Activated T-cell treated with anti-CD3 and anti-CD28 coated beads for 4 hours (primary cell): ENCODE data around the gene ANKRD52.
"Not testable (repeated sequence)": the region's sequence is repeated elsewhere in the genome, so short reads cannot be mapped to it uniquely, and the experiment has no call there.

ENCODE experiments used
- DNase-seq: peaks from one replicate; pipeline ENCODE4 v3.0.0-alpha.2; 2020

The ANKRD52 gene

GRCh38 chr12:56258068-56258819, at the start of gene ANKRD52:
TSS of gene ANKRD52 (minus strand) at chr12:56258384. CDS start at chr12:56258269, 115 bp downstream.
- peak; percentile 64 for DNase-seq

DNA sequence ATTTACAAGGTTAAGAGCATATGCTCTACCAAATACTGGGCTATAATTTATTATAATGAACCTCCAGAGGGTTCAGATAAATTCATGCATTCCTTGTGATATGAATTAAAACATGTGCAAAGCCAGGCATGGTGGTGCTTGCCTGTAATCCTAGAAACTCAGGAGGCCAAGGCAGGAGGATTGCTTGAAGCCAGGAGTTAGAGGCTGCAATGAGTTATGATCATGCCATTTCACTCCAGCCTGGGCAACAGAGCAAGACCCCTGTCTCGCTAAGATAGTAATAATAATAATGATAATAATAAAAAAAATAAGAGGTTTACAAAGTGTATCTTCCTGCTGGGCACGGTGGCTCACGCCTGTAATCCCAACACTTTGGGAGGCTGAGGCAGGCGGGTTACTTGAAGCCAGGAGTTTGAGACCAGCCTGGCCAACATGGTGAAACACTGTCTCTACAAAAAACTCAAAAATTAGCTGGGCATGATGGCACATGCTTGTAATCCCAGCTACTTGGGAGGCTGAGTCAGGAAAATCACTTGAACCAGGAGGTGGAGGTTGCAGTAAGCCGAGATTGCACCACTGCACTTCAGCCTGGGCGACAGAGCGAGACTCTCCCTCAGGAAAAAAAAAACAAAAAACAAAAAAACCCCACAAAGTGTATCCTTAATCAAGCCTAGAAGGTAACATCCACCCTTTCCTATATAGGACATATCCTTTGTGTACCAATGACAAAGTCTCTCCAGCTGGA, 49.2 kb upstream of the ANKRD52 start:
- DNase-seq: no peak

GRCh38 chr12:56304872-56305590, 46.8 kb upstream of the ANKRD52 start:
- no peak for DNase-seq

DNA sequence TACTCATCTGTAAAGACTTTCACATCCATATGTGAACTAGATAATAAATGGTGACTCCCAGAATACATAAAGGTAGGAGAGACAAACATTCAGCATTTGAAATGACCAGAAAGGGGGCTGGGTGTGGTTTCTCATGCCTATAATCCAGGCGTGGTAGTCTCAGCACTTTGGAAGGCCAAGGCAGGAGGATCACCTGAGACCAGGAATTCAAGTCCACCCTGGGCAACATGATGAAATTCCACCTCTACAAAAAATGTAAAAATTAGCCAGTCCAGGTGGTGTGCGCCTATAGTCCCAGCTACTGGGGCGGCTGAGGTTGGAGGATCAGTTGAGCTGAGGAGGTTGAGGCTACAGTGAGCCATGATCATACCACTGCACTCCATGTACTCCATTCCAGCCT, 46.1 kb upstream of the ANKRD52 start:
- DNase-seq: no peak

- DNase-seq: no peak
Observed at GRCh38 chr12:56300644-56301464, 42.7 kb upstream of the ANKRD52 start.

DNA sequence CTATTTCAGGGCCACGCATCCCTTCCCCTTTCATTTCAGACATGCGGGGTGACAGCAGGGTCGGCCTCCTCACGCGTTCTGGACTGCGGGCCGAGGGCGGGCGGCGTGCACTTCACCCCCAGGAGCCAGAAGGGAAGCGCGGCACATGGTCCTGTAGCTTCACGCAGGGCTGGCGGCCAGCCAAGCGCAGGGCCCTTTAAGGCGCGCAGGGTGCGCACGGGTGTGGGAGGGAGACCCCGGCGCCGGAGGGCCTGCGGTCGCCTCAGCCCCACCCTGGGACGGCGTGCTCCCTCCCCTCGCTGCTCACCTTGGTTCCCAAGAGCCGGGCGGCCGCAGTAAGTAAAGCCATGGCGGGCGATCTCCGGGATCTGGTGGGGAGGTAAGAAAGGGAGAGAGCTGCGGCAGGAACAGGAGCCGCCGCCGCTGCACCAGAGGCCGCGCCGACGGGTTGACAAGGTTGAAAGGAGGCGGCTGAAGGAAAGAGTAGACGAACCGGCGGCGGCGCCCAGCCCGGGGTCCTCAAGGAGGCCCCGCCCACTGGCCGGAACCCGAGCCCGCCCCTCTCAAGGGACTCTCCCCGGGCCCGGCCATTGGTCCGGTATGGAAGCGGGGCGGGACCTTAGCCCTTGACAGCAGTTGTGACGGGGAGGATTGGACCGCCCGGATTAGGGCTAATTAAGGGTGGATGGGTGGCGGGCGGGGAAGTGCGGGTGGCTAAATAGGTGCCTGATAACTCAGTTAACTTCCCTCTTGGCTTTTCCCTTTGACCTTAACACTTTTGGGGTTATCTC, 41.9 kb upstream of the ANKRD52 start, which contains the start of gene CS:
TSS of gene CS (minus strand) at position 478 of the 791 bp plus-strand sequence. CDS start at position 349, 129 bp downstream.
- DNase-seq: peak; percentile 97

GRCh38 chr12:56299308-56299852, 41.2 kb upstream of the ANKRD52 start:
- DNase-seq: peak; percentile 2

DNA sequence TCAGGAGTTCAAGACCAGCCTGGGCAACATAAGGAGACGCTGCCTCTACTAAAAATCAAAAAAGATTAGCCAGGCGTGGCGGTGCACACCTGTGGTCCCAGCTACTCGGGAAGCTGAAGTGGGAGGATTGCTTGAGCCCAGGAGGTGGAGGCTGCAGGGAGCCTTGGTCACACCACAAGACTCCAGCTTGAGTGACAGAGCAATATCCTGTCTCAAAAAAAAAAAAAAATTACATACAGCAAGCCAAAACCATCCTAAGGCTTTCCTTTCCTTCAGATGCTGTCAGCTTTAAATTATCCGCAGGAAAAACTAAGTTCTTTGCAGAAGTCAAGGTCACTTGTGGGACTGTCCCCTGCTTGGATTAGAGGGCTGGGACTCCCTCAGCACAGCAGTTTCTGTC, 40.6 kb upstream of the ANKRD52 start:
- no peak for DNase-seq

GRCh38 chr12:56297400-56297799, 39.2 kb upstream of the ANKRD52 start:
- no peak for DNase-seq

GRCh38 chr12:56296295-56296694, 38.1 kb upstream of the ANKRD52 start:
- no peak for DNase-seq

- DNase-seq: no peak
Observed at GRCh38 chr12:56293795-56294194, 35.6 kb upstream of the ANKRD52 start.

DNA sequence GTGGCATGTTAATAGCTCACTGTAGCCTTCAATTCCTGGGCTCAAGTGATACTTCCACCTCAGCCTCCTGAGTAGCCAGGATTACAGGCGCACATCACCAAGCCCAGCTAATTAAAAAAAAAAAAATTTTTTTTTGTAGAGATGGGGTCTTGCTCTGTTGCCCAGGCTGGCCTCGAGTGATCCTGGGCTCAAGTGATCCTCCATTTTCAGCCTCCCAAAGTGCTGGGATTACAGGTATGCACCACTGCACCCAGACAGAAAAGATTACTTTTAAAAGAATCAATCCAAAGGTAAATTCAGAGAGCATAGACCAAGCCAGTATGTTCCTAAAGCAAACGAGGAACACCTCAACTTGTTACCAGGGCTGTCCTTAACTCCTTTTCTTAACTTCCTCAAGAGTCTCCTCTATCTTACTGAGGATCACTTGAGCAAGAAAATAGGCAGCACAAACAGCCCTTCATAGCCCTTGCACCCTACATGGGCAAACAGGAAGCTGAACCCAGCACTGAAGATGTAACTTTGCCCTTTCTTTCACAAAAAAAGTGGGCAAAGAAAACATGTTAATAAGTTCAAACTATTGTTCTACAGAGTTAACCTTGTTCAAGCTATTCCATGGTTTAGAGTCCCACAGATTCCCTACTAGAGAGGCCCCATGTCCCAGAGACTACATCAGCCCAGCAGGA, 30.7 kb upstream of the ANKRD52 start:
- no peak for DNase-seq

- no peak for DNase-seq
Observed at GRCh38 chr12:56286044-56286830, 28.1 kb upstream of the ANKRD52 start.

DNA sequence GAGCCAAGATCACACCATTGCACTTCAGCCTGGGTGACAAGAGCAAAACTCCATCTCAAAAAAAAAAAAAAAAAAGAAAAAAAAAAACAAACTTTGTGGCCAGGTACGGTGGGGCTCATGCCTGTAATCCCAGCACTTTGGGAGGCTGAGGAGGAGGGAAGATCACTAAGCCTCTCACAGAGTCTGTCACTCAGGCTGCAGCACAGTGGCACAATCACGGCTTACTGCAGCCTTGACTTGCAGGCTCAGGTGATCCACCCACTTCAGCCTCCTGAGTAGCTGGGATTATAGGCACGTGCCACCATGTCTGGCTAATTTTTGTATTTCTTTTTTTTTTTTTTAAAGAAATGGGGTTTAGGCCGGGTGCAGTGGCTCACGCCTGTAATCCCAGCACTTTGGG, 26.1 kb upstream of the ANKRD52 start:
- DNase-seq: not testable (repeated sequence)

DNA sequence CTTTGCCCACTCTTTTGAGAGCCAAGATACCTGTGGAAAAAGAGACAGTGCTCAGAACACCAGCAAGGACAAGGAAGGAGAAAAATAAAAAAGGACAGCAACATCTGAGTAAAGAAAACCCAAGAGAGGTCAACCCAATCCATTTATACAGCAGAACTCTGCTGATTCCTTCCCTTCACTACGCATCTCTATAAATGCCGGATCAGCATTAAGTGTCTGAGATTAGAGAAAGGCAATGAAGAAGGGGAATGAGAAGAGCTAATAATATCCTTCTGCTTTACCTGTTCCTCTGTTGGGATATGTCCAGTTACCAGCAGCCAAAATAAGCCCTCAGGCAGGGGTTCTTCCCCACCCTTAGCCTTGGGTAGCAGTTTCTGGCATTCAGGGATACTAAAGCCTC, 24.4 kb upstream of the ANKRD52 start:
- DNase-seq: no peak

GRCh38 chr12:56282030-56282429, 23.8 kb upstream of the ANKRD52 start:
- DNase-seq: no peak

DNA sequence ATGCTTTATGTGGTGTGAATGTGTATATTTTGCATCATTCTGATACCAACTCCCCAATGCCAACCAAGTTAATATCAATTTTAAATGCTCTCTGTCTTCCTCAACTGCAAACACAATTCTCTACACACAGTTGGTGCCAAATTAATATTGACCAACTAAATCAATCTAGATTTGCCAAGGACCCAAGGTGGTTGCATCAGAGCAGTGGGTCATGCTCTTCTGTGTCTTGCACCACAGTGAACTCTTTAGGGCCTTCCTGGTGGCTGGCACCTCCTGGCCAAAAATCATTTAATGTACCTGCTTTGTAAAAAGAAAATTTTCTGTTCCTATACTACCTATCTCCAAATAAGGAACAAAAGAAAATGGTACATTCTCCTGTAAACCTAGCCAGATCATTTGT, 22.7 kb upstream of the ANKRD52 start:
- no peak for DNase-seq

DNA sequence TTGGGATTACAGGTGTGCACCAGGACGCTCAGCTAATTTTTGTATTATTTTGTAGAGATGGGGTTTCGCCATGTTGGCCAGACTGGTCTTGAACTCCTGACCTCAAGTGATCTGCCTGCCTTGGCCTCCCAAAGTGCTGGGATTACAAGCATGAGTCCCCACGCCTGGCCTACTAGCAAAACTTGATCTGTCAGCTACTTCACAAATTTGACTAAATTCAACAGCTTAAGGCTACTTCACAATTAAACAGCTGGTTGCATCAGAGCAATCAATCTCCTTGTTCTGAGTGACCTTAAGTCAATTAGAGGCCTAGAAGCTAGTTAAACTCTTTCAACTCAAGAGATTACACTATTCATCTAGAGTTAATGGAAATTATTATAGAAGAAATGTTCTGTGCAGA, 20.7 kb upstream of the ANKRD52 start:
- no peak for DNase-seq

- no peak for DNase-seq
Observed at GRCh38 chr12:56274299-56274698, 16.1 kb upstream of the ANKRD52 start.

DNA sequence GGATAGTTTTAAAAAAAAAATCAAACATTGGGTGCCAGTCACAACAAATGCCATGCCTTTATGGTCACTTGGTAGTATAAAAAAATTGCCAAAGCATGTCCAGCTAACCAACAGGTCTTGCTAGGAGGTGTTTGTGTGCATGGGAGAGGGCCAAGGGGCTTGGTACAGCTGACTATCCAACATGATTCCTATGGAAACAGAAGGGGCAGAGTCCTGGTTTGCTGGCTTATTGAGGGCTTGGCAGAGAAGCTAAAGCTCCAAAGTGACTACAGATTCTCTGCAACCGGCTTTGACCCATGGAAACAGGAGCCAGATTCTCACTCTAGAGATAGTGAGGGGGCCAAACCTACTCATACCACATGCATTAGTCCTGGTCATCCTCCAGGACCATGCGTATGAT, 14.3 kb upstream of the ANKRD52 start:
- not testable (repeated sequence) for DNase-seq
